DMS153 treated with DMSO at 0.1 percent for 48 hours (cell line): ENCODE data around the gene SLC25A45.

ENCODE experiments used
- DNase-seq: peaks from one replicate; lab custom pipeline; 2025; ENCODE audit not compliant: unreplicated experiment; lab: John Stamatoyannopoulos, UW

The SLC25A45 gene

GRCh38 chr11:65404638-65405339, 22.3 kb upstream of the SLC25A45 start:
- DNase-seq: no peak

GRCh38 chr11:65404210-65404609, 21.8 kb upstream of the SLC25A45 start:
- no peak for DNase-seq

GRCh38 chr11:65403607-65404121, 21.2 kb upstream of the SLC25A45 start:
- no peak for DNase-seq

- DNase-seq: no peak
These were observed 20.3 kb upstream of the SLC25A45 start for GRCh38 chr11:65402790-65403189.

- DNase-seq: no peak
These were observed 19.4 kb upstream of the SLC25A45 start for GRCh38 chr11:65401803-65402248.

- DNase-seq: no peak
These were observed 18.8 kb upstream of the SLC25A45 start for GRCh38 chr11:65401073-65401802.

- no peak for DNase-seq
These were observed 18.0 kb upstream of the SLC25A45 start for GRCh38 chr11:65400307-65401072.

- DNase-seq: no peak
These were observed 17.4 kb upstream of the SLC25A45 start for GRCh38 chr11:65399845-65400244.

GRCh38 chr11:65399249-65399648, 16.8 kb upstream of the SLC25A45 start:
- no peak for DNase-seq

GRCh38 chr11:65398362-65398910, 16.0 kb upstream of the SLC25A45 start:
- no peak for DNase-seq

- DNase-seq: no peak
These were observed 14.6 kb upstream of the SLC25A45 start for GRCh38 chr11:65396769-65397745.

GRCh38 chr11:65395961-65396530, 13.6 kb upstream of the SLC25A45 start:
- DNase-seq: no peak

- DNase-seq: no peak
These were observed 11.7 kb upstream of the SLC25A45 start for GRCh38 chr11:65394125-65394536.

GRCh38 chr11:65393513-65394079, 11.2 kb upstream of the SLC25A45 start:
- DNase-seq: no peak

- no peak for DNase-seq
These were observed 10.5 kb upstream of the SLC25A45 start for GRCh38 chr11:65392899-65393298.

- no peak for DNase-seq
These were observed 9.9 kb upstream of the SLC25A45 start for GRCh38 chr11:65392186-65392829.

GRCh38 chr11:65390996-65391395, 8.6 kb upstream of the SLC25A45 start:
- no peak for DNase-seq

- no peak for DNase-seq
These were observed 7.9 kb upstream of the SLC25A45 start for GRCh38 chr11:65390099-65390941.
